ENCODE data around the gene RITA1. TPM values are rescaled to one million over a fixed set of nuclear protein-coding genes. Genes with fewer than 3 reads are reported as not detected.

The RITA1 gene
- total RNA-seq, 1 experiment from 2014 or later, result 33.1 TPM

DNA sequence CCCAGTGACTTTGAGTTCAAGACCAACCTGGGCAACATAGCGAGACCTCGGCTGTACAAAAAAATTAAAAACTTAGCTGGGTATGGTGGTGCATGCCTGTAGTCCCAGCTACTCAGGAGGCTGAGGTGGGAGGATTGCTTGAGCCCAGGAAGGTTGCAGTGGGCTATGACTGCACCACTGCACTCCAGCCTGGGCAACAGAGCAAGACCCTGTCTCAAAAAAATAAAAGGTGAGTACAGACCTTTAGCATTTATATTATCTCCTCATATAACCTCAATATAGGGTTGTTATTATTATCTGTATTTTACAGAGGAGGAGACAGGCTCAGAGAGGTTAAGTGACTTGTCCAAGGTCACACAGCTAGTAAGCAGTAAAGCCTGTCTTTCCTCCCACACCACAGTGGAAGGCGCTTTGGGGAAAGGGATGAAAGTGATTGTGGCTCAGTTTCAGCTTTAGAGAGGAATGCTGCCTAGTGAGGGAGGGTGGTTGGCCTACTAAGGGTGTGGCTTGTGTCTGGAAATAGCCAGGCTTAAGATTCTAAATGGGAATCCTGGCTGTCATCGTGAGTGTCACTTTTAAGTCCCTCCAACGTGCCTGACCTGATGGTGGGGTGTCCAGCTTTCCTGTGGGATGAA, 43.0 kb downstream of the RITA1 start:
- no peak overlapping the region for H3K4me3 ChIP-seq
- peaks cover 20% of the 10 kb centered on the region for H3K4me1 ChIP-seq (replicated peaks)
- peaks cover 26% of the 10 kb centered on the region for H3K36me3 ChIP-seq
- H3K9me3 ChIP-seq (replicated peaks), result no peaks in the 10 kb centered on the region
- H3K27me3 ChIP-seq (replicated peaks), result no peaks in the 10 kb centered on the region
- no peak overlapping the region for H3K27ac ChIP-seq
- DNase-seq (ENCODE audit: low read depth in 1 of 2, low spot score in 2 of 2), result no peak

- H3K9me3 ChIP-seq (replicated peaks), result no peaks in the 10 kb centered on the region
- no peaks in the 10 kb centered on the region for H3K27me3 ChIP-seq (replicated peaks)
- H3K4me3 ChIP-seq, result no peak overlapping the region
- no peak overlapping the region for H3K27ac ChIP-seq
- peaks cover 14% of the 10 kb centered on the region for H3K4me1 ChIP-seq (replicated peaks)
- DNase-seq (ENCODE audit: low read depth in 1 of 2, low spot score in 2 of 2), result no peak
- H3K36me3 ChIP-seq, result peaks cover 26% of the 10 kb centered on the region
Observed at GRCh38 chr12:113230315-113231234, 45.1 kb downstream of the RITA1 start.

DNA sequence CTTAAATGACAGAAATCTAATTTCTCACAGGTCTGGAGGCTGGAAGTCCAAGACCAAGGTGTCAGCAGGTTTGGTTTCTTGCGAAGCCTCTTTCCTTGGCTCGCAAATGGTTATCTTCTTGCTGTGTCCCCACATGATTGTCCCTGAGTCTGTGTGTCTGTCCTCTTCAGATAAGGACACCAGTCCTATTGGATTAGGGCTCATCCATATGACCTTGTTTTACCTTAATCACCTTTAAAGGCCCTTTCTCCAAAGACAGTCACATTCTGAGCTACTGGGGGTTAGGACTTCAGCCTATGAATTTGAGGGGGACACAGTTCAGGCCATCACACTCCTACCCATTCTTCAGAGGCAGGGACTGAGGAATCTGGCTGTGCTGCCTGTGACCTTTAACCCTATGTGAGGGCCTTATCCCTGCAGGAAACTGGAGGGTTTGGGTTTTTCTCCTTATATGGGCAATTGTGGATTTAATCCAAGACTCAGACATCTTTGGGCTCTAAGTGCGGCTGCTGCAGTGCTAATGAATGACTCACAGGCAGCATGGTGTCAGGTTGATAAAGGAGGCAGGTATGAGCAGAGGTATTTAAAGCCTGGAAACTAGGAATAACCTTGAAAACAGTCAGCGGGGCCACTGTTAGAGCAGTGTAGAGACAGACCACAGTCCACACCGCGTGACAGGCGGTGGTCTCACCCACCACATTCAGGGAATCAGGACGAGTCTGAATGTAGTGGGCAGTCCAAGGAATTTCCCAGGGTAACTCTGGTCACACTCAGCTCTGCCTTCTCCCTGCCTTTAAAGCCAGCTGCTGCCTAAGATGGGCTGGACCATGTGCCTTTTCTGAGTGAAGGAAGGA, 45.9 kb downstream of the RITA1 start:
- H3K4me3 ChIP-seq, result no peak overlapping the region
- no peaks in the 10 kb centered on the region for H3K27me3 ChIP-seq (replicated peaks)
- peaks cover 26% of the 10 kb centered on the region for H3K36me3 ChIP-seq
- H3K27ac ChIP-seq, result no peak overlapping the region
- no peaks in the 10 kb centered on the region for H3K9me3 ChIP-seq (replicated peaks)
- no peak for DNase-seq (ENCODE audit: low read depth in 1 of 2, low spot score in 2 of 2)
- peaks cover 14% of the 10 kb centered on the region for H3K4me1 ChIP-seq (replicated peaks)

DNA sequence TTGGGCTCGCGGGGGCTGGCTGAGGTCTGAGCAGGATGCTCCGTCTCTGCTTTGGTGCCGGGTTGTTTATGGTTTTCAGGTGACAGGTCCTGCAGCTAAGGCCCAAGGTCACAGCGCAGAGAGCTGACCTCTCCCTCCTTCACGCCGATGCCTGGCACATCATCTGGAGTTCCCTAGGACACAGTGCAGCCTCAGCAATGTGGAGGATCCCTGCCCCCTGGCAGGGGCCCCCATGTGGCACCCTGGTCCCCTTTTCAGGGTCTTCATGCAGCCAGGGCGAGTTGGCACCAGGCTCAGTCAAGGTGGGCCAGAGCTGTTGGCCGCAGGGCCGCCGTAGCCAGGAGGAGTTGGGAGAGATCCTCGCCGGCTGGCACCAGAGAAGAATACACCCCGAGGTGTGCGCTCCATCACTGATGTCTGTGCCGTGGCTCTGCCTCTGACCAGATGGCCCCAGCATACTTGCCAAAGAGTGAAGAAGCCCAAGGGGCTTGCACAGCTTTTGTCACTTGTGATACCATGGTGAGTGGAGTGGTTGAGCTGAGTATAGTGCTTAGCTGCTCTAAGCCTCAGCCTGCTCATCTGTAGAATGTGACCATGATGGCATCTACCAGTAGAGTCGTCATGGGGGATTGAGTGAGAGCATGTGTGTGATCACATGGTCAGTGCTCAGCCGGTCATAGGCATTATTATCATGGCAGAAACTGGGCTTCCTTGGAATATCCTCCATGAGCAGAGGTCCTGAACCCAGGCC, 46.7 kb downstream of the RITA1 start:
- no peak overlapping the region for H3K27ac ChIP-seq
- H3K36me3 ChIP-seq, result peaks cover 26% of the 10 kb centered on the region
- H3K27me3 ChIP-seq (replicated peaks), result no peaks in the 10 kb centered on the region
- no peaks in the 10 kb centered on the region for H3K9me3 ChIP-seq (replicated peaks)
- peaks cover 14% of the 10 kb centered on the region for H3K4me1 ChIP-seq (replicated peaks)
- DNase-seq (ENCODE audit: low read depth in 1 of 2, low spot score in 2 of 2), result no peak
- H3K4me3 ChIP-seq, result no peak overlapping the region

- H3K9me3 ChIP-seq (replicated peaks), result no peaks in the 10 kb centered on the region
- no peak overlapping the region for H3K4me3 ChIP-seq
- H3K27ac ChIP-seq, result no peak overlapping the region
- H3K4me1 ChIP-seq (replicated peaks), result peaks cover 14% of the 10 kb centered on the region
- H3K27me3 ChIP-seq (replicated peaks), result no peaks in the 10 kb centered on the region
- H3K36me3 ChIP-seq, result peaks cover 26% of the 10 kb centered on the region
- DNase-seq (ENCODE audit: low read depth in 1 of 2, low spot score in 2 of 2), result no peak
Observed at GRCh38 chr12:113232840-113233585, 47.5 kb downstream of the RITA1 start.

- Histone ChIP-seq H3K4me3 (no peak overlapping the region), H3K9me3 (replicated peaks) (no peaks in the 10 kb centered on the region), H3K27ac (no peak overlapping the region), H3K36me3 (peaks cover 22% of the 10 kb centered on the region), H3K27me3 (replicated peaks) (no peaks in the 10 kb centered on the region), H3K4me1 (replicated peaks) (peaks cover 21% of the 10 kb centered on the region)
- DNase-seq (ENCODE audit: low read depth in 1 of 2, low spot score in 2 of 2), result no peak
Observed at GRCh38 chr12:113233967-113234366, 48.4 kb downstream of the RITA1 start.

- H3K27me3 ChIP-seq (replicated peaks), result no peaks in the 10 kb centered on the region
- H3K9me3 ChIP-seq (replicated peaks), result no peaks in the 10 kb centered on the region
- DNase-seq (ENCODE audit: low read depth in 1 of 2, low spot score in 2 of 2), result no peak
- peaks cover 21% of the 10 kb centered on the region for H3K36me3 ChIP-seq
- H3K27ac ChIP-seq, result no peak overlapping the region
- no peak overlapping the region for H3K4me3 ChIP-seq
- peaks cover 27% of the 10 kb centered on the region for H3K4me1 ChIP-seq (replicated peaks)
Observed at GRCh38 chr12:113234483-113234882, 49.0 kb downstream of the RITA1 start.

DNA sequence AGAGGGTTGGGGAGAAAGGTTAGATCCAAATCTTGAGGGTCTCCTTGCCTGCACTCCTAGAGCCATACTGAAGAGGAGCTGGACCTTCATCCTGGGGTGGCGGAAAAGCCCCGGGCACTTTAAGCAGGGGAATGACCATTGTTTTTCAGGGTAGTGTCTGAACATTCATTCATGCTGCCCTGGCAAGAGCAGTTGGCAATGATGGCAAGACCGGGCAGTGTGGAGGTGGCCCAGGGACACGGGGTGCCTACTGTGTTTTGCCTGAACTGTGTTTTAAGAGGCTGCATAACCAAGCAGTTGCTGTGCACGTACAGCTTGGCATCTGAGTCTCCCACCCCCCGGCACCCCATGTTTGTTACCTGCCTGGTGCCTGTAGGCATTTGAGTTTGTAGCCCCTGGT, 50.5 kb downstream of the RITA1 start:
- Histone ChIP-seq H3K27me3 (replicated peaks) (no peaks in the 10 kb centered on the region), H3K4me3 (no peak overlapping the region), H3K9me3 (replicated peaks) (no peaks in the 10 kb centered on the region), H3K27ac (no peak overlapping the region), H3K4me1 (replicated peaks) (peaks cover 38% of the 10 kb centered on the region), H3K36me3 (peaks cover 14% of the 10 kb centered on the region)
- no peak for DNase-seq (ENCODE audit: low read depth in 1 of 2, low spot score in 2 of 2)

DNA sequence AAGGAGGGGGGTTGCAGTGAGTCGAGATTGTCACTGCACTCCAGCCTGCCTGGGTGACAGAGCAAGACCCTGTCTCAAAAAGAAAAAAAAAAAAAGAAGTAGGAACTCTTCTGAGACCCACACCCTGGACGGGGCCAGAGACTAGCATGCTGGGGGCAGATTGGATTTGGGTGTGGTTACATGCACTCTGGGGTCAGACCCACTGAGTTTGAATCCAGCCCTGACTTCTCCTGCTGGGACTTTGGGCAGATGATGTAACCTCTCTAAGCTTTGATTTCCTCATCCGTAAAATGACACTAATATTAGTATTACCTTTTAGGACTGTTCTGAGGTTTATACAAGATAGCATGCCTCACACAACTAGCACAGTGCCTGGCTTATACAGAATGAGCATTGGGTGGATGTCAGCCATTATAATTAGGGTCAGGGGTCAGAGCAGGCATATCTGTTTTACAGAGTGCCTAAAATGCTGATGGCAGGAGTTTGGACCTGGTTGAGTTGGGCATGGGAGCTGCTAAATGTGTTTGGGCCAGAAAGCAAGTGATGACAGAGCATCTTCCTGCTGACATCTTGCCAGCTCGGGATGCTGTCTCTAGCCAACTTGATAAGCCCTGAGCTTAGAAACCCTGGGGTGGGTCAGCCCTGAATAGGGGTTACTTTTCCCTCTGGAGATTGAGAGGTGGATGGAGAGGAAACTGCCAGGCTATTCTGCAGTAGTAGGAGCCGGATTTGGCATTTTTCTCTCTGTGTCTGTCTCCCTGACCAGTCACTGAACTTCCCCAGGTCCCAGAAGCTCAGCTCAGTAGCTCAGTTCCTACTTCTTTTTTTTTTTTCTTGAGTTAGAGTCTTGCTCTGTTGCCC, 51.2 kb downstream of the RITA1 start:
- Histone ChIP-seq H3K9me3 (replicated peaks) (no peaks in the 10 kb centered on the region), H3K4me3 (no peak overlapping the region), H3K27ac (no peak overlapping the region), H3K27me3 (replicated peaks) (no peaks in the 10 kb centered on the region), H3K36me3 (peaks cover 6% of the 10 kb centered on the region), H3K4me1 (replicated peaks) (peaks cover 38% of the 10 kb centered on the region)
- DNase-seq (ENCODE audit: low read depth in 1 of 2, low spot score in 2 of 2), result no peak

- Histone ChIP-seq H3K27ac (no peak overlapping the region), H3K4me1 (replicated peaks) (peaks cover 45% of the 10 kb centered on the region), H3K4me3 (no peak overlapping the region), H3K27me3 (replicated peaks) (no peaks in the 10 kb centered on the region), H3K9me3 (replicated peaks) (no peaks in the 10 kb centered on the region), H3K36me3 (no peaks in the 10 kb centered on the region; the same call in 1 of the 2 replicates)
- no peak for DNase-seq (ENCODE audit: low read depth in 1 of 2, low spot score in 2 of 2)
Observed at GRCh38 chr12:113237748-113238147, 52.2 kb downstream of the RITA1 start.

DNA sequence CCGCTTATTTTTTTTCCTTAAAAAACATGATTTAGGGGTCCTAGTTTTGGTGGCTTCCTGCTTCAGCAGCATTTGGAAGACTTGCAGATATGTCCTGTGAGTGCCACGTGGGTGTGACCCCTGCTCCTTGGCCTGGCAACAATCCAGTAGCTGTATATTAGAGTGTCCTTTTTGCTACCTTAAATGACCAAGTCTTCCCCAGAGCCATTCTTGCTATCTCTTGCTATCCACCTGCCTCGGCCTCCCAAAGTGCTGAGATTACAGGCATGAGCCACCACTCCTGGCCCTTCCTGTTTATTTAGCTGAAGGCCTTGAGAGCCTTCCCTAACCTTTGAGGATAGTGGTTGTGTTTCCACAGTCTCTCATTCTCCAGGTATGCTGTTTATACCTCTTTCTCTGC, 52.8 kb downstream of the RITA1 start:
- H3K27ac ChIP-seq, result no peak overlapping the region
- H3K4me3 ChIP-seq, result no peak overlapping the region
- H3K27me3 ChIP-seq (replicated peaks), result no peaks in the 10 kb centered on the region
- no peaks in the 10 kb centered on the region for H3K36me3 ChIP-seq
- no peaks in the 10 kb centered on the region for H3K9me3 ChIP-seq (replicated peaks)
- H3K4me1 ChIP-seq (replicated peaks), result peaks cover 48% of the 10 kb centered on the region
- no peak for DNase-seq (ENCODE audit: low read depth in 1 of 2, low spot score in 2 of 2)

- Histone ChIP-seq H3K36me3 (no peaks in the 10 kb centered on the region), H3K27me3 (replicated peaks) (no peaks in the 10 kb centered on the region), H3K4me1 (replicated peaks) (peaks cover 48% of the 10 kb centered on the region), H3K27ac (no peak overlapping the region; the same call in 1 of the 2 replicates), H3K9me3 (replicated peaks) (no peaks in the 10 kb centered on the region), H3K4me3 (no peak overlapping the region)
- no peak for DNase-seq (ENCODE audit: low read depth in 1 of 2, low spot score in 2 of 2)
Observed at GRCh38 chr12:113239288-113239771, 53.8 kb downstream of the RITA1 start.
